ENCODE measurements around the gene SLC5A3.

- TF ChIP-seq, protein P1, sequence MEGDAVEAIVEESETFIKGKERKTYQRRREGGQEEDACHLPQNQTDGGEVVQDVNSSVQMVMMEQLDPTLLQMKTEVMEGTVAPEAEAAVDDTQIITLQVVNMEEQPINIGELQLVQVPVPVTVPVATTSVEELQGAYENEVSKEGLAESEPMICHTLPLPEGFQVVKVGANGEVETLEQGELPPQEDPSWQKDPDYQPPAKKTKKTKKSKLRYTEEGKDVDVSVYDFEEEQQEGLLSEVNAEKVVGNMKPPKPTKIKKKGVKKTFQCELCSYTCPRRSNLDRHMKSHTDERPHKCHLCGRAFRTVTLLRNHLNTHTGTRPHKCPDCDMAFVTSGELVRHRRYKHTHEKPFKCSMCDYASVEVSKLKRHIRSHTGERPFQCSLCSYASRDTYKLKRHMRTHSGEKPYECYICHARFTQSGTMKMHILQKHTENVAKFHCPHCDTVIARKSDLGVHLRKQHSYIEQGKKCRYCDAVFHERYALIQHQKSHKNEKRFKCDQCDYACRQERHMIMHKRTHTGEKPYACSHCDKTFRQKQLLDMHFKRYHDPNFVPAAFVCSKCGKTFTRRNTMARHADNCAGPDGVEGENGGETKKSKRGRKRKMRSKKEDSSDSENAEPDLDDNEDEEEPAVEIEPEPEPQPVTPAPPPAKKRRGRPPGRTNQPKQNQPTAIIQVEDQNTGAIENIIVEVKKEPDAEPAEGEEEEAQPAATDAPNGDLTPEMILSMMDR (IDR thresholded peaks at IDR 0.05) = no peak
- no peak for TF ChIP-seq EP300 (IDR thresholded peaks at IDR 0.05)
Measured at GRCh38 chr21:34078915-34079314, 5.5 kb downstream of the SLC5A3 start.
